ENCODE measurements around the gene GOLGA6L9.
"Not testable (repeated sequence)": the region's sequence is repeated elsewhere in the genome, so short reads cannot be mapped to it uniquely, and the experiment has no call there.

The GOLGA6L9 gene, protein sequence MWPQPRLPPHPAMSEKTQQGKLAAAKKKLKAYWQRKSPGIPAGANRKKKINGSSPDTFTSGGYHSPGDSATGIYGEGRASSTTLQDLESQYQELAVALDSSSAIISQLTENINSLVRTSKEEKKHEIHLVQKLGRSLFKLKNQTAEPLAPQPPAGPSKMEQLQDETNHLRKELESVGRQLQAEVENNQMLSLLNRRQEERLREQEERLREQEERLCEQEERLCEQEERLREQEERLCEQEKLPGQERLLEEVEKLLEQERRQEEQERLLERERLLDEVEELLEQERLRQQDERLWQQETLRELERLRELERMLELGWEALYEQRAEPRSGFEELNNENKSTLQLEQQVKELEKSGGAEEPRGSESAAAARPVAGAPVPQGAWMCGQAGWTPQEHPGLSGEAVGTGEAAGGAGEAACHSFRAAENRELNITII

GRCh38 chr15:82429693-82430092 is at the start of gene GOLGA6L9:
Gene GOLGA6L9 (plus strand): TSS chr15:82429816. CDS start chr15:82430080, 264 bp downstream.
- DNase-seq = not testable (repeated sequence)

DNA sequence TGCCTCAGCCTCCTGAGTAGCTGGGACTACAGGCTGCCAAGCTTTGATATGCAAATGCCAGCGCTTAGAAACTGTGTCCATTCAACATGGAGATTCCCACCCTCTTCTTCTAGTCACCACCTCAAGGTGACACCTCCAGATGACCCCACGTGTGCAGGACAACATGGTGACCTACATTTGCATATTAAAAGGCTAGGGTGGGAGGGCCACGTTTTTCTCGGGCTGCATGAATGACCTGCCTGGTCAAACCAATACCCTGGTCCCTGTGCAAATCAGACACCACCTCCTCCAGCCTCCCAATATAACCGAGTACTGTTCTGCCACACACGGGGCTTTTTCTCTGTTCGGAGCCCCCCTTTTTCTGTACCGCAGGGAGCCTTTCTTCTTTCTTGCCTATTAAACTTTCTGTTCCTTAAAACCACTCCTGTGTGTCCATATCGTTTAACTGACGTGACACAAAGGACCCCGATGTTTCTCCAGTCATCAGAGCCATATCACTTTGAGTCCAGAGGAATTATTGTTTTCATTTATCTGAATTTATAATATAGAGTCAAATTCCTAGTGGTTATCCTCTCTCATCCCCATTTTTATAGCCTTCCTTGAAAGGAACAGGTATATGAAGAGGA is 48.2 kb upstream of the GOLGA6L9 start:
- DNase-seq = not testable (repeated sequence)

- not testable (repeated sequence) for DNase-seq
Observed at GRCh38 chr15:82387209-82387608, 42.4 kb upstream of the GOLGA6L9 start.

DNA sequence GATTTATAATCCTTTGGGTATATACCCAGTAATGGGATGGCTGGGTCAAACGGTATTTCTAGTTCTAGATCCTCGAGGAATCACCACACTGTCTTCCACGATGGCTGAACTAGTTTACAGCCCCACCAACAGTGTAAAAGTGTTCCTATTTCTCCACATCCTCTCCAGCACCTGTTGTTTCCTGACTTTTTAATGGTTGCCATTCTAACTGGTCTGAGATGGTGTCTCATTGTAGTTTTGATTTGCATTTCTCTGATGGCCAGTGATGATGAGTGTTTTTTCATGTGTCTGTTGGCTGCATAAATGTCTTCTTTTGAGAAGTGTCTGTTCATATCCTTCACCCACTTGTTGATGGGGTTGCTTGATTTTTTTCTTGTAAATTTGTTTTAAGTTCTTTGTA is 39.5 kb upstream of the GOLGA6L9 start:
- not testable (repeated sequence) for DNase-seq

DNA sequence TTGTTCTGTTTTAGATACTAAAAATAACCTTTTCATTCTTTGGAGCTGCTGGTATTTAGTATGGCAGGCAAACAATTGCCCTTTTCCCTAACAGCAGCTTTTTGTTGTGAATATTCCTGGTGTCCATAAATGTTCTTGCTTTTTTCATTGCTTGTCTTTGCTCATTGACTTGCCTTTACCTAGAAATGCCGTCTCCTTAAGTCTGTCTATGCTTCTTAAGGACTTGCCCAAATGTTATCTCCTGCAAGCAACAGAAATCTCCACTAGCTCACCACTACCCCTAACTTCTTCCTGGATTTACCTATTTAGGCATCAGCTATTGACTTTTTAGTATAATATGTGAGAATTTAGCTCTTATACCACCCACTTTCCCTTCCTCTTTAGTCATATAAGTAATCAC is 37.5 kb upstream of the GOLGA6L9 start:
- not testable (repeated sequence) for DNase-seq

GRCh38 chr15:82393671-82394070 is 35.9 kb upstream of the GOLGA6L9 start:
- DNase-seq = no peak

- DNase-seq = not testable (repeated sequence)
Observed at GRCh38 chr15:82395788-82396187, 33.8 kb upstream of the GOLGA6L9 start.

GRCh38 chr15:82397817-82398216 is 31.8 kb upstream of the GOLGA6L9 start:
- DNase-seq = no peak

DNA sequence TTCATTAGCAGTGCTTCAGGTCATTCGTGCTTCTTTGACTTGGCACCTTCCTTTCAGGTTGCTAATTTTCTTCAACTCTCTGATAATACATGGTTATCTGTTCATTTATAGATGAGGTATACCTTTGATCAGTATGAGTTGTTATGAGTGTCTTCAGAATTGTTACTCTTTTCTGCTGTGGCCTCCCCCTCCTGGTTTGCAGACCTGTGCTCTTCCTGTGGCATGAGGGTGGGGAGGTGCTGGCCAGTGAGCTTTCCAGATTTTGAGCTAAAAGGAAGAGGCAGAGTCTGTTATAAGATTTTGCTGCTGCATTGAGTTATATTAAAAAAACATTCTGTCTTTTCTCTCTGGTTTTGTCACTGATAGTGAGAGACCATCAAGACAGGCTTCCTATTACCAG is 30.8 kb upstream of the GOLGA6L9 start:
- DNase-seq = no peak

DNA sequence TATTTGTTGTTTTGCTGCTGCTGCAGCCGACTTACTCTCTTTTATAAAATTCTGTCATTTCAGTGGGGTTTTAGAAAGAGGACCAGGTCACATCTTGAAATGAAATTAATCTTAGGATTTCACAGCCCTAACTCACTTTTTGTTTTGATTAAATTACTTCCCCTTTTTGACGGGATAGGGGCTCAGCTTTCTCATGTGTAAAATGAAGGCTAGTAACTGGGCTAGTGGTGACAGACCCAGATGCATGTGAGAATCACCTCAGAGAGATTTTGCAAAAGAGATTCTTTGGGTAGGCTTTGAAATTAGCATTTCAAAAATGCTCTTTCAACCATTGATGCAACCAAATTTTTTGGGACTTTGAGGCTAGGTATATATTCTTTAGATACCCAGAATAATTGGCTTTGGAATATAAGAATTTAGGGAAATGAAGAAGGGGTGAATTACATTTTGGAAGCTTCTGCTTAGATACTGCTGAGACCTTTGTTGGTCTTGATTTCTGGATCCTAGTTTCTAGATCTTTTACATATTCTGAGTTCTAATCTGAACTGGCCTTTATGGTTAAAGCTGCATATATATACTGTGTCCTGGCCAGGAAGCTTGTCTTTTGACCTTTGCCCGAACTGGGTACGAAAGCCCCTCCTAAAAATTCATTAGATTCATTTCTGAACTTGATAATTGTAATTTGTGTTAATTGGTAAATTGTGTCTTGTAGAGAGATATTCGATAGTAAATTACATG is 30.1 kb upstream of the GOLGA6L9 start:
- not testable (repeated sequence) for DNase-seq

- not testable (repeated sequence) for DNase-seq
Observed at GRCh38 chr15:82401918-82402317, 27.7 kb upstream of the GOLGA6L9 start.

DNA sequence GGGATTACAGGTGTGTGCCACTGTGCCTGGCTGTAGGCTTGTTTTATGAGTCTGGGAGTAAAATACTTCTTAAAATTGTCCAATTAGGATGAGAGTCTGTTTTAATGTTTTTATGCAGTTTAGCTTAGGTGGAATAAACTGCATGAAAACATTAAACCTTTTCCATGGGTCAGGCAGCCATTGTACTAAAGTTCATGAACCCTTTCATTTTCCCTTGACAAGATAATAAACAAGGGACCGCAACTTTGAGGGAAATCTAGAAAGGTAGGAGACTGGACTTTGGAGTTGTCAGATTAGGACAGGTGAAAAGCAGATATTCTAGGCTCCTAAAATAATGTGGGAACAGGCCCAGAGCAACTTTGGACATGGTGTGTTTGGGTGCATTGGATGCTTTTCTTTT is 27.3 kb upstream of the GOLGA6L9 start:
- not testable (repeated sequence) for DNase-seq

GRCh38 chr15:82406211-82406610 is 23.4 kb upstream of the GOLGA6L9 start:
- DNase-seq = not testable (repeated sequence)

- DNase-seq = not testable (repeated sequence)
Observed at GRCh38 chr15:82410306-82410705, 19.3 kb upstream of the GOLGA6L9 start.

DNA sequence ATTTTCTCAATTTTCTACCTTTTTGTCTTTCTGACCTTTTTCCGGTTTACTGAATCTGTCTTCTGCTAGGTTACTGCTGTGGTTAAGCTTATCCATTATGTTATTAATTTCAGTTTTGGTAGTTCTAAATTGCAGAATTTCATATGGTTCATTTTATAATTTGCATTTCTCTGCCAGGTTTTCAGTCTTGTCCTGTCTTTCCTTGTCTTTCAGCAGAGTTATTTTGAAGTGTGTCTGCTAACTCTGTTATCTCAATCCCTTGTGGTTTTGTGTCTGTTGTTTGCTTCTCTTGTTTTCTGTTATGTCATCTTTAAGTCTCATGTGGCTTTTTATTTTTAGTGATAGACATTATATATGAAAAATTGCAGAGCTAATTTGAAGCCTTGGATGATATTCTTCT is 18.0 kb upstream of the GOLGA6L9 start:
- not testable (repeated sequence) for DNase-seq

GRCh38 chr15:82414525-82415191 is 15.0 kb upstream of the GOLGA6L9 start:
- not testable (repeated sequence) for DNase-seq

DNA sequence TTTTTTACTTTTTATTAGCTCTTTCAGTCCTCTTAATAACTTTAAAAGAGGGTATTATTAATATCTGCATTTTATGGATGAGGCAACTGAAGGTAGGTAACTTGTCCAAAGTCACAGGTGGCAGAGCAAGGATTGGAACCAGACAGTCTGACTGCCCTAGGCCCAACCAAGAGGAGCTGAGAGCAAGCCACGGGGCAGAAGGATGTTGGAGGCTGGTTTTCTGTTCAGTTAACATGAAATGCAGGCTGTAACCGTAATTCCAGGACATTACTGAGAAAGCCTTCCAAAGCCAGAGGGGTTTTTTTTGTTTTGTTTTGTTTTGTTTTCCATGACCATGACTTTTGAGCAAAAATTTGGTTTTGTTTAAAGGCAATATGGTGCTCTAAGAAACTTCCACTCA is 9.1 kb upstream of the GOLGA6L9 start:
- not testable (repeated sequence) for DNase-seq

GRCh38 chr15:82420966-82421365 is 8.7 kb upstream of the GOLGA6L9 start:
- not testable (repeated sequence) for DNase-seq

DNA sequence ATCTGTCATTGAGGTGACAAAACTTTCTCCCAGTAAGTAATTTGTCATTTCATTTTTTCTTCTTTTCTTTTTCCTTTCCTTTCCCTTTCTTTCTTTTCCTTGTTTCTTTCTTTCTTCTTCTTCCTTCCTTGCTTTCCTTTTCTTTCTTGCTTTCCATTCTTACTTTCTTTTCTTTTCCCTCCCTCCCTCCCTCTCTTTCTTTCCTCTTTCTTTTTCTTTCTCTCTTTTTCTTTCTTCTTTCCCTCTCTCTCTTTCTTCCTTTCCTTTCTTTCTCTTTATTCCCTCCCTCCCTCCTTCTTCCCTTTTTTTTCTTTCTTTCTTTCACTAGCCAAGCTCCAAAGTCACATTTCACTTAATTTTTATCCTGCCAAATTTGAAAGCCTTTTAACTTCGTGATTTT is 2.5 kb upstream of the GOLGA6L9 start:
- DNase-seq = not testable (repeated sequence)

DNA sequence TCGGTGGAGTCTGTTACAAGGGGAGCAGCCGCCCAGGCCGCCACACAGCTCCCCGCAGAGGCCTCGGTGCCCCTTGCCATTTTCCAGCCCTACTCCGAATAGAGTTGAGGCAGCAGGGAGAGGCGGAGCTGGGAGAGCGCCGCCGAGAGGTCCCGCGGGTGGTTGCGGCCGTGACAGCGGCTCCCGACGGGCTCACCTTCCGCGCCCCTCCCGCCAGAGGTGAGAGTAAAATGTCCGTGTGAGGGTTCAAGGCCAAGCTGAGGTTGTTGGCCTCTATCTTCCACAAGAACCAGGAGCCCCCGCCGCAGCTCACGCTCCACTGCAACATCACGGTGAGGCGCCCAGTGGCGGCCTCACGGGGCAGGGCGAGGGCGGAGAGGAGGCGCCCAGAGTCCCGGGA is 15.8 kb downstream of the GOLGA6L9 start:
- DNase-seq = not testable (repeated sequence)

DNA sequence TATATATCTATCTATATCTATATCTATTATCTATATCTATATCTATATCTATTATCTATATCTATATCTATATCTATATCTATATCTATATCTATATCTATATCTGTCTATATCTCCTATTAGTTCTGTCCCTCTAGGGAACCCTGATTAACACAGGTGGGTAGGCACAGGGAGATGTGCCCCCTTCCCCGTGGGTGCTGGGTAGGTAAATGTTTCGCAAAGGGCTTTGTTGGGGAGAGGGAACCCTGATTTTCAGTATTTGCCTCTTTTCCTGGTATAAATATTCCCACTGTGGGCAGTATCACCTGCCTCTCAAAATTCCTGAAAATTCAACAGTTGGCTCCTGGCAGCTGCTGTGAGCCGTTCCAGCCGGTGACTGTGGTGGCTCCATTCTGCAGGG is 27.7 kb downstream of the GOLGA6L9 start:
- DNase-seq = not testable (repeated sequence)

- DNase-seq = not testable (repeated sequence)
Observed at GRCh38 chr15:82465629-82466028, 36.0 kb downstream of the GOLGA6L9 start.

- DNase-seq = not testable (repeated sequence)
Observed at GRCh38 chr15:82468205-82468604, 38.6 kb downstream of the GOLGA6L9 start.

Measured in right forelimb (tissue), 1 donor.